GM03348 (cell line): Measurements from ENCODE around the gene RUNX1.

Experiments
- DNase-seq: peaks from one replicate; pipeline ENCODE4 v3.0.0; 2012; ENCODE audit warnings: low spot score

RUNX1 gene

DNA sequence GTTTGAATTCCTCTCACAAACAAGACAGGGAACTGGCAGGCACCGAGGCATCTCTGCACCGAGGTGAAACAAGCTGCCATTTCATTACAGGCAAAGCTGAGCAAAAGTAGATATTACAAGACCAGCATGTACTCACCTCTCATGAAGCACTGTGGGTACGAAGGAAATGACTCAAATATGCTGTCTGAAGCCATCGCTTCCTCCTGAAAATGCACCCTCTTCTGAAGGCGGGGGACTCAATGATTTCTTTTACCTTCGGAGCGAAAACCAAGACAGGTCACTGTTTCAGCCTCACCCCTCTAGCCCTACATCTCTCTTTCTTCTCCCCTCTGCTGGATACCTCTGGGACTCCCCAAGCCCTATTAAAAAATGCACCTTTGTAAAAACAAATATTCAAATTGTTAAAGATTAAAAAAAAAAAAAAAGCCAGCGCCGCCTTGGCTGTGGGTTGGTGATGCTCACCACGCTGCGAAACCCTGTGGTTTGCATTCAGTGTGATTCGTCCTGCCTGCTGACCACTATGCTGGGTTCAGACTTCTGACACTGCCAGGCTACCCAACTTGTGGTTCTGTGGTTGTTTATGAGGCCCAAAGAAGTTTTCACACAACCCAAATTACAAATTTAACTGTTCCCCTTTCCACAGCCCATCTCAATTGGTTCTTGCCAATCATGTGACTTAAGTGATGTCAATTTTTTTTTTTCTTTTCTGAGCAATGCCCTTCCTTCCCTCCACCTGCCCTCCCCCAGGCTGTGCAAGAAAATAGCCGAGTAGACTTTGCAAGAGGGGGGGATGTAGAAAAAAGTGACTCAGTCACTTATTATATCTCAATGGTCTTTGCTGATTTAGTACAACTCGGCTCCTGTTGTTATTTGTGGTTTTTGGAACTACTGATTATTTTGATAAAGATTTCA, at the start of gene RUNX1:
RUNX1 (minus strand) TSS at position 597 of the 912 bp plus-strand sequence.
- peak; percentile 57 for DNase-seq

DNA sequence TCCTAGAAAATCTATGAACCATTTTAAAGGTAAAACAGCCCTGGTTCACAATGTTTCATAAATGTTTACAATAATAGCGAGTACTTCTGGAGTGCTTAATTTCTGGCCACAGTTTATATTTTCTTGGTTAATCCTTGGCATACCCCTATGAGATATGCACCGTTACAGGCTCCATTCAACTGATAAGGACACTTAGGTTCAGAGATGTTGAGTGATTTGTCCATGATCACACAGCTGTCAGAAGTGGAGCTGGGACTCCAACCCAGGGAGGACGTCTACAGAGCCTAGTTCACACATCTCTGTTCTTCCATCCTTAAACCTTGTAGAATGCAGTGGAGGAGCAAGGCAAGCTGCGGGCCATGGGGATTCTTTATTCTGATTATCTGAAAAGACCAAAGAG, 48.4 kb upstream of the RUNX1 start:
- DNase-seq = no peak

DNA sequence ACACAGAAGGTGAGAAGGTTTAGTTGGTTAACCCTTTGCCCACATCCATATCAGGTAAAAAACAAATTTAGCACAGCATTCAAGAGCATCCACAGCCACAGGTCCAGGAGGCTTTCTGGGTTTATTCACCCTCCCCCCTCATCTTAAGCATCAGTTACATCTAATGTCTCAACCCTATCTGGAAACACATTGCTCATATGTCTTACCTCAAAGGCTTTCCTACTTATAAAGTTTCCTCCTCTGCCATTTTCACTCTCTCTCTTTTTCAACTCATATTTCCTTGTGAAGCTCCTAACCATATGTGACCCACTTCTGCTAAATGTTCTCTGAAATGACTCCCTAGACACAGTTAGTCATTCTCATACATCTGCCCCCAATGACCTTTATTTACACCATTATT, 47.9 kb upstream of the RUNX1 start:
- DNase-seq = no peak

DNA sequence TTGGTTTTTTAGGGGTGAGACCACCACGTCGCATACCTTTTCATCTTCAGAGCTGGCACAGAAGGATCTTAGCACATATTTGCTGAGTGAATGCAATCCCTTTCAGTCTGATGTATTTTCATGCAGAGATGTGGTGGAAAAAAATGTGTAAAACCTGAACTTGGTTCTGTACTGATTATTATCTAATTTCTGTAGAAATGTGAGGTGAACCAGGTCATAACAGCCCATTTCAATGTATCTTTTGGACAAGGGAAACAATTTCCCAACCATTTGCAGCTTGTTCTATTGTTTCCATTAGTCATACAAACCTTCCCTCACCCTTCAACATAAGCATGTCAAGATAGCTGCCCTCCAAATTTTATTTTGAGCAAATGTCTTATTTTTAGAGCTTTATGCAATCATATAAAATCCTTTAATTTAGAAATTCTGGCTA, 46.8 kb upstream of the RUNX1 start:
- peak; percentile 18 for DNase-seq

DNA sequence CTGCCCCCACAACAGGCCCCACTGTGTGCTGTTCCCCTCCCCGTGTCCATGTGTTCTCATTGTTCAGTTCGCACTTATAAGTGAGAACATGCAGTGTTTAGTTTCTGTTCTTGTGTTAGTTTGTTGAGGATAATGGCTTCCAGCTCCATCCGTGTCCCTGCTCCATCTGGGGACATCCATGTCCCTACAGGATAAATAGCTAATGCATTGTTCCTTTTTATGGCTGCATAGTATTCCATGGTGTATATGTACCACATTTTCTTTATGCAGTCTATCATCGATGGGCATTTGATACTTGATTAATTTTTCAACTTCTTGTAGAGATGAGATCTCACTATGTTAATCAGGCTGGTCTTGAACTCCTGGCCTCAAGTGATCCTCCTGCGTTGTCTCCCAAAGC, 44.4 kb upstream of the RUNX1 start:
- DNase-seq = no peak

DNA sequence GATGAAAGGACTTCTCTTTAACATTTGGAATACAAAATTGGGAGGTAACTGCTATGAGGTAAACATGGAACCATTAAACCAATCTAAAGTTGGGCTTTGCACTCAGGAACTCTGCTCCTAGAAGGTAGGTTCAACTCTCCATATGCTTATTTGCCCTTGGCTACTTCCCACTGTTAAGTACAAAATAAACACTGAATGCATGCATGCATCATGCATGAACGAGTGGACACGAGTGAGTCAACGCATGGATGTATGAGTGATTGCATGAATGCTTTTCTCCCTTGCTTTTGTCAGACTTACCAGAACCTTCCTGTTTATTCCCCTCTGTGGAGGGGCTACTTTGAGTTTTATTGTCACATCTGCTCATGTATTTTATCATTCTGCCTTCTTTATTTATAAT, 42.4 kb upstream of the RUNX1 start:
- no peak for DNase-seq

DNA sequence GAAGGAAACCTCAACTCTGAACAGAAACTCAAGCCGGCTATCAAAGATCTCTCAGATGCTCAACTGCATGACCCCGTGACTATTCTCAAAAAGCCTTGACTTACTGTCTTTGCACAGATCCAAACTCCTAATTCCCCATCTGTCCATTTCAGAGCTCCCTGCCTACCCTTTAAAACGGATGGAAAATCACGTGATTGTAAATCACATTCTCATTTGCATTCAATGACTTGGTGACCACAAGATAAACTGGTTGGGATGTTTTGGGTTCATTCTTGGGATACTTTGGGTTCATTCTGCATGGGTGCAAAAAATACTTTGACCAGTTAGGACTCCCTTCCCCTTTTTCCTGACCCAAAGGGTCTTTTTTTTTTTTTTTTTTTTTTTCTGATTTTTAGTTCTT, 41.3 kb upstream of the RUNX1 start:
- no peak for DNase-seq

DNA sequence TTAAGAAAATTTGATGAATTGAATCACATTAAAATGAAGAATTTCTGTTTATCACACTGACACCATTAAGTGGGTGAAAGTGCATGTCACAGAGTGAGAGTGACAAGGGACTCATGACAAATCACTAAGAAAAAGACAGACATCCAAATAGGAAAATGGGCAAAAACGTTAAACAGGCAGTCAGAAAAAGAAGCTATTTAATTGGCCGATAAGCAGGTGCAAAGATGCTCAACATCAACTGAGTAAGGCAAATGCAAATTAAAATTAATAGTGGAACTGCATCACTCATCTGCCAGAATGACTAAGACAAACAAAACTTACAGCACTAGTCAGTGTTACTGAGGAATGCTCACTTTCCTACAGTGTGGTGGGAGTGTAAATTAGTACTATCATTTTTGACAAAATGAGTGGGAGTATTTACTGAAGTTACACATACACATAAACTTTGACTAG, 39.2 kb upstream of the RUNX1 start:
- peak; percentile 16 for DNase-seq

DNA sequence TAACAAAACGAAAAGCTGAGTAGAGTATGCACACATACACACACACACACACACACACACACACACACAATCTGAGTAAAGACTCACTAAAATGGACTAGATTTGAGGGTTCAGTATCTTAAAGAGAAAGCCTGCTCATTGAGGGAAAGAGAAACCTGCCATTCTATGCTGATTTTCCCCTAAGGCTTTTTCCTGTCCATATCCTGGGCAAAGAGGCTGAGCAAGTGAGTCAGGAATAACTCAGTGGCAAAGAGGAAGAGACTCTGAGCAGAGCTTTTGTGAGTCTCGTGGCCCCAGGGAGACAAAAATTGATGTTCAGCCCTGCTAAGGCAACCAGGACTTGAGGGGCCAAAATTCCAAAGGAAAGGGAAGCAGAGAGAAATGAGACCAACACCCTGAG, 37.3 kb upstream of the RUNX1 start:
- DNase-seq = peak; percentile 11

DNA sequence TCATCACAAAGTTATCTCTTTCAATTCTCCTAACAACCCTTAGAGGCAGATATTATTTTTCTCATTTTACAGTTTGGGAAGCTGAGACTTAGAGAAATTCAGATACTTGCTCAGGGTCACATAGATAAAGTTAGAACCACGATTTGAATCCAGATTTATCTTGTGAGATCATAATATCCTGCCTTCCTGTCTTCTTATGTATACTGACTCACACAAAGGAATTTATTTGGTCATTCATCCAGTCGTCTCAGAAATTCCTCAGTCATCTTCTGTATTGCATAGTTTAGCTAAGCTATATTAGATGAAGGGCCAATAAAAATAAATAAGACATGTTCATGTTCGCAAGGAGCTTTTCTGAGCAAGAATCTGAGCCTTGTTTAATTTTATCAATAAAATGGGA, 35.8 kb upstream of the RUNX1 start:
- peak; percentile 72 for DNase-seq

DNA sequence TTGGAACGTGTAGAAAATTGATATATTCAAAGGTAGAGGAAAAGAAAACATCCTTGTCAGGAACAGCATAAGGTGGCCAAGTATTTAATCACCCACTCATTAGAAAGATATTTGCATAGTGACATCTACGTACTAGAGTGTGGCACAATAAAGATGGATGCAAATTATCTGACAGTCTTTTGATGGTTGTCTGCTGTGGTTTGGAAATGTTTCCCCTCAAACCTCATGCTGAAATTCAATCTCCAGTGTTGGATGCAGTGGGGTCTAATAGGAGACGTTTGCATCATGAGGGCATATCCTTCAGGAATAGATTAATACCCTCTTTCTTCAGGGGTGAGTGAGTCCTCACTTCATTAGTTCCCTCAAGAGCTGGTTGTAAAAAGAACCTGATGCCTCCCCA, 34.1 kb upstream of the RUNX1 start:
- no peak for DNase-seq

DNA sequence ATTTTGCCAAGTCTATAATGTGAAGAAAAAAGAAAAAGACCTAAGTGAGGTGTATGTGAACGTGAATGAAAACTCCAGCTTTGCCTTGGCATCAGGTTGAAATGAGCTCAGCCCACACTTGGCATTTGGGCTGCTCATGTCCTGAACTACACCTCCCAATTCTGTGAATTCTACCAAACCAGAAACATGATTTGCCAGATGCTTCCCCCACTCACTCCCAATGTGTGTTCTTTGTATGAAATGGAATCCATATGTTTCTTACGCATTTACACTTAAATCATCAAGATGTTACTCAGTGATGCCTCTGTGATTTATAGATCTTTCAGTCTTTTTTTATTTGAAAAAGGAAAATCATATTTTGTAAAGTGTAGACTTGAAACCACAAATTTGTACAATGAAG, 32.8 kb upstream of the RUNX1 start:
- no peak for DNase-seq

DNA sequence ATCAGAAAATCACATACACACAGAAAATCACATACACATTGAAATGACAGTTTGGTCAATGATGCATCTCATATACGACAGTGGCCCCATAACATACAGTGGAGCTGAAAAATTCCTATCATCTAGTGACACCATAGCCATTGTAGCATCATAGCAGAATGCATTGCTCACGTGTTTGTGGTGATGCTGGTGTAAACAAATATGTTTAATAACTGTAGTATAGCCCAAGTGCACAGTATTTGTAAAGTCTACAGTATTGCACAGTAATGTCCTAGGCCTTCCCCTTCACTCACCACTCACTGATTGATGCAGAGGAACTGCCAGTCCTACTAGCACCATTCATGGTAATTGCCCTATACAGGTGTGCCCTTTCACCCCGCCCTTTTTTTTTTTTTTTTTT, 30.1 kb upstream of the RUNX1 start:
- DNase-seq = no peak

DNA sequence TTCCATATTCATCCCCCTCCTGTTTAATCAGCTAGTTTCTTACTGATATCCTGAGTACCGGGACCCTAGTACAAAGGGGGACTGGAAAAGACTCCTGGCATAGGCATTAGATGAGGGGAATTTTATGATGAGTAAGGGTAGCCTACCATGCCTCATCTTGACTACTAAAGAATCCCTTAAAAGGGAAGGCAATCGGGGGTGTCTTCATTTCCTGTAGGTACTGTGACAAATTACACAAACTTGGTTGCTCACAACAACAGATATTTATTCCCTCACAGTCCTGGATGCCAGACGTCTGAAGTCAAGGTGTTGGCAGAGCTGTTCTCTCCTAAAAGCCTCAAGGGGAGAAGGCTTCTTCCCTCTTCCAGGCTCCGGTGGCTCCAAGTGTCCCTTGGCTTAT, 28.9 kb upstream of the RUNX1 start:
- no peak for DNase-seq

DNA sequence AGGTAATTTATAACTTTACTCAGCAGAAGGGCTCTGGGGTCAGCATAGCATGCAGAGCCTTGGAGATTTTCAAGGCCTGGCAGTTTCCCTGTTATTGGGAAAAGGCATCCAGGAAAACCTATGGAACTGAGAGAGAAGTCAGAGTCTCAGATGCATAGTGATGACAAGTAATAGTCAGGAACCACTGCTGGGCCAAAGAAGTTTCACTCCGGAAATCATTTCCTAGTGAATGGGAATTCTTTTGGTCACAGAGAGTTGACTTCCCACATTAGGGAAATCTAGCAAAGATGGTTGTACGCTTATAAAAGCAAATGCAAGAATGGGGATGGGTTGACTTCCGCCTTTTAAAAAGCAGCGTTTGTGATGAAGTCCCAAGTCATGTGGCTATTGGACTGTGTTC, 28.4 kb upstream of the RUNX1 start:
- DNase-seq = no peak

DNA sequence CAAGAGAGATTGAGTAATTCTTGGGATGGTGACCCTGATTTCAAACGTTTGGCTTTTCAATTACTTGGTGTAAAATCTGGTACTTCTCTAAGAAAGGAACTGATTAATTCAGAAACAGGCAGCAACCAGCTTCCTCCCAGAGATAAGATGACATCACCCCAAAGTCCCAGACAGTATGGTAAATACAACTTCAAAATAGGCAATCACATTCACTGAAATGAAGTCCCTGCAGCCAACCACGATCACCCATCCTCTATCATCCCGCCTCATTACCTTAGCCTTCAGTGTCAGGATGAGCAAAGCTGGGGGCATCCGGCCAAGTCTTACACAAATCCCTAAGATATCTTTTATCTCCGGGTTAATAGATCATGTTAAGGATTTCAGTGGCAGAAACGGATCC, 26.4 kb upstream of the RUNX1 start:
- DNase-seq = peak; percentile 49

DNA sequence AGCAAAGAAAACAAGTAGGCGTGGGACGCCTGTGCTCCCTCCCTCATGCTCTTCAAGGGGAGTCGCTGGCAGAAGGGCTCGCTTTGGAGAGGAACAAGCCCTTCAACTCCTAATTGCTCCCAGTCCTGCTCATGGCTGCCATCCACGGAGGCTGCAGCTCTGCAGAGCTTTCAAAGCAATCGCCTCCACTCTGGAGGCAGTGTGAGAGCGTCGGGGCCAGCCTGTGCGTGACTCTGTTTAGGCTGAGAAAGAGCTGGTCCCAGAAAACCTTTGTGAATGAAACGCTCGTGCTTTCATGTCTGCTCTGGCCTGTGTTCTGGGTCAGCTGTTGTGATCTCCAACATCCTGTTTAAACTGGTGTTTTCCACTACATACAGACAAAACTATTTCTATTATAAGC, 23.9 kb upstream of the RUNX1 start:
- peak; percentile 58 for DNase-seq

DNA sequence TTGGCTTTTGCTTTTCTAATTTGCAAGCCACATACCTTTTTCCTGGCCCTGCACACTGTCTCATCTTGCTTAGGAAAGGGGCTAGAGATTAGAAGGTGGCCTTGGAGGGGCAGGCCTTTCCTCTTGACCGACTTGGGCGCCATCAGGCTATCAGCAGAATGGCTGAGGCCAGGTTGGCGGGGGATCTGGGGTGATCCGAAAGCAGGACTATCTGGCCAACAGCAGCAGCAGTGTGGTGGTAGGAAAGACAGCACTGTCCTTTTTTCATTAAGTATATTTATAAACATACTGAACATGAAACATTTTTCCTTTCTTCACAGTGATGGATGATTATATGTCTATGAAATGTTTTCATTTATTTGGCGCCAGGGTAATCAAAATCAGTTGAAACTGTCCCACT, 23.5 kb upstream of the RUNX1 start:
- DNase-seq = no peak

DNA sequence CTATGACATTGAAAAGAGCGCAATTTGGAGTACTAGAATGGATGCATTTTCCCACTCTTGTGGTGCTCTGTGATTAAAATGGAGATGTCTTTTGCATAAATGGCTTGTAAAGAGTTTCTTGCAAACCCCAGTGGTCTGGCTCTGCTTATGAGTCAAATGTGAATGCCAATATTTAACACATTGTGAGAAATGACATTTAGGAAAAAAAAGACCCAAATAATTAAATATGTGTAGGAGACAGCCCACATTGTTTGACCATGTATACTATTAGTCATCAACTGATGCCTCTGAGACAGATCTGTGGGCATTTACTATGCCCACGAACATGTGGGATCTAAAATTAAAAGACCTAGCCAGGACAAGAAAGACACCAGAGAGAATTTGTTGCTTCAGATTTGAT, 22.2 kb upstream of the RUNX1 start:
- no peak for DNase-seq

DNA sequence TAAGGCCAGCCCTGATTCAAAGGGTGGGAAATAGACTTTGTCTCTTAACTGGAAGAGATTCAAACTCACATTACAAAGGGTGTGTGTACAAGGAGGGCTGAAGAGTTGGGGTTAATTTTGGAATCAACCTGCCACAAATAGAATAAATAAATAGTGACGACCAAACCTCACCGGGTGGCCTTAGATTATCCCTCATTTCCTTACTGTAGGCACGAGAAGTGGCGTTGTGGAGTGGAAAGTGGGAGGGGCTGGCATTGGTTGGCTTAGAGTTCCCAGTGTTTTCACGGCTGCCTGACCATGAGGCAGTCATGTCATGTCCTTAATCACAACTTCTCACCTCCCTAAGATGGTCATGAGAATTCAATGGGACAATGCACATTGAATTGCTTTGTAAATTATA, 21.3 kb upstream of the RUNX1 start:
- DNase-seq = no peak

DNA sequence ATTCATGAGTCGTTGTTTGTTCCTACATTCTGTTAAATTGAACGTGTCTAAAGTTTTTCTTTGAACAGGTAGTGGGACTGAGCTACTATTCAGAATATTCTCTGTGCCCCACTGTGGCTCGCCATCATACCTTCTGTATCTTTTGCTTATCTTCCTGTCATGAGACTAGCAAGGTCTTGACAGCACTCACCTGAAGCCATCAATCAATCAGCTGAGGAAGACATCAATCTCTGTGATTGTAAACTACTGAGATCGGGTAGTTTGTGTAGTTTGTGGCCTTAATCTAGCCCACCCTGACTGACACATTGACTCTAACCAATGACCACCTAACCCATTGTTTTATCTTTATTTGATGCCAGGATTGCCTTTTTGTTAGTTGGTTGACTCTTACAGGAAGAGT, 17.7 kb upstream of the RUNX1 start:
- no peak for DNase-seq

DNA sequence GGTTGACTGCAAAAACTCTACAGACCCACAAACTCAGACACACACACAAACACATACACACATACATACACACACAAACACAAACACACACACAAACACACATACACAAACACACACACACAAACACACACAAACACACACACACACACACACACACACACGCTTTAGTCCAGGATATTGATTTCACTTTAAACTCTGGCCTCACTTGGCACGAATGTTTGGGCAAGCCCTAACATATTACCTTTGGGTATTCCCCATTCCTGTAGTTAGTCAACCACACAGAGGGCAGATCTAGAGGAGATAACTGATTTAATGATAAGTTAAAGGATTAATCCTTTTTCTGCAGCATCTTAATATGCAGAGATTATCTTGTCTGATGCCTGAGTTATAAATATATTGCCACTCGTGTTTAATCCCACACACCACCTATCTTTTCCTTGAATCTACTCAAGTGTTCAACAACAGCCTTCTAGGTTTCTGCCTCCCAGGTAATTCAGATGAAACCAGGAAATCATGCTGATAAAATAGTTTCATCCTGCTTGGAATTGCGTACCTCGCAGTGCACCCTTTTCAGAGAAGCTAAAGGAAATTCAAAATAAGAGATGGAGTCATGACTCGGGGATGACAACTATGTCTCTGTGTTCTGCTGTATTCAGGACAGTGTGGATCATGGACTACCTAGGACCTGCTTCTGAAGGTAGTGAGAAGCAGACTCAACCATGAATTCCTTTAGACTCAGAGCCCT, 14.5 kb upstream of the RUNX1 start:
- DNase-seq = no peak

DNA sequence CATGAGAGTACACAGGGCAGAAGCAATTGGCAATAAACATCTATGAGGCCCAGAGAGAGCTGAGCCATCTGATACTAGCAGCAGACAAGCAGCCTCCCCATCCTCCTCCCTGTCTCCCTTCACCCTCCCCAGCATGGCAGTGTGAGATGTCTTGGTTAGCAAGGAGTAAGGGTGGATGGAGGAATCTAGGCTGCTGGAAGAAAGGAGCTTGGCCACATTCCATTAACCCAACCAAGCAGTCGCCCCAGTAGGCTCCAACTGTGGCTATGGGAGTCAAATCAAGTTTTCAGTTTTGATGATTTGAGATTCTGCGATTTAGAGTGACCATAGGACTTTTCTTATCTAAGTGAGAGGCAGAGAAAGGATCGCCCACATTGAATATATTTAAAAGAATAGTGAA, 12.9 kb upstream of the RUNX1 start:
- DNase-seq = no peak
